GM12892 (cell line): Measurements from ENCODE around the gene UGGT2.

Experiments
- POLR2A ChIP-seq: IDR thresholded peaks from 2 replicates; pipeline ENCODE4 v1.6.1; 2011; ENCODE audit warnings: low read depth, low read length, control low read depth
- POLR2AphosphoS5 ChIP-seq: IDR thresholded peaks from 2 replicates; pipeline ENCODE4 v1.6.1; 2011; ENCODE audit warnings: low read depth, low read length, control low read depth
- TAF1 ChIP-seq: IDR thresholded peaks from 2 replicates; pipeline ENCODE4 v1.6.1; 2011; ENCODE audit warnings: low read depth, mild to moderate bottlenecking, control low read depth, low read length, borderline replicate concordance

GRCh38 chr13:95926231-95926630, 127.0 kb downstream of the UGGT2 start:
- TF ChIP-seq POLR2AphosphoS5 (no peak), TAF1 (no peak), POLR2A (no peak)
